SK-N-MC (cell line): ENCODE results near the gene PCSK2.

ENCODE experiments used
- DNase-seq: peaks from one replicate; pipeline ENCODE4 v3.0.0-alpha.2; 2011; ENCODE audit warnings: low read depth, low spot score
- H3K27ac ChIP-seq: fragments of 200-600 bp; sonication (generic); 2 replicates; pipeline ENCODE4 v1.5.1; 2016; ENCODE audit warnings: mixed run types
- H3K36me3 ChIP-seq: fragments of 200-600 bp; sonication (generic); 2 replicates; pipeline ENCODE4 v1.6.1; 2017; ENCODE audit warnings: antibody characterized with exemption, low read length, mixed read lengths; ENCODE audit not compliant: insufficient read depth
- H3K4me3 ChIP-seq: fragments of 200-600 bp; sonication (generic); 2 replicates; pipeline ENCODE4 v1.5.1; 2016
- H3K9ac ChIP-seq: fragments of 200-600 bp; sonication (generic); 2 replicates; pipeline ENCODE4 v1.8.0; 2017; ENCODE audit warnings: mixed run types, mixed read lengths; ENCODE audit not compliant: insufficient read length
- H3K9me3 ChIP-seq: fragments of 200-600 bp; sonication (generic); 2 replicates; pipeline ENCODE4 v1.6.1; 2017; ENCODE audit warnings: low read depth, mild to moderate bottlenecking, antibody characterized with exemption, low read length, moderate library complexity, mixed read lengths
- EZH2 ChIP-seq: fragments of 200-600 bp; sonication (generic); IDR thresholded peaks from one replicate; pipeline ENCODE4 v1.6.1; 2017; ENCODE audit warnings: antibody characterized with exemption
- FOXP2 ChIP-seq: optimal IDR thresholded peaks from 2 replicates; pipeline ENCODE3; 2011; ENCODE audit warnings: mild to moderate bottlenecking, moderate library complexity; ENCODE audit not compliant: insufficient read depth; ENCODE audit errors: extremely low read length, control extremely low read depth
- POLR2AphosphoS5 ChIP-seq: IDR thresholded peaks from 2 replicates; pipeline ENCODE4 v1.6.1; 2012; ENCODE audit warnings: mild to moderate bottlenecking, low read depth, low read length, borderline replicate concordance

Gene PCSK2

GRCh38 chr20:17468073-17468840, 241.4 kb downstream of the PCSK2 start:
- TF ChIP-seq EZH2, result no peak
- no peak for TF ChIP-seq FOXP2
- H3K27ac ChIP-seq, result no peak overlapping the region
- DNase-seq, result no peak
- H3K9ac ChIP-seq, result no peak overlapping the region
- H3K36me3 ChIP-seq, result no peaks in the 10 kb centered on the region
- H3K4me3 ChIP-seq, result no peak overlapping the region
- no peaks in the 10 kb centered on the region for H3K9me3 ChIP-seq

GRCh38 chr20:17469246-17470030, 242.6 kb downstream of the PCSK2 start:
- H3K9ac ChIP-seq, result no peak overlapping the region
- no peaks in the 10 kb centered on the region for H3K36me3 ChIP-seq
- no peak overlapping the region for H3K27ac ChIP-seq
- H3K9me3 ChIP-seq, result no peaks in the 10 kb centered on the region
- DNase-seq, result no peak
- no peak overlapping the region for H3K4me3 ChIP-seq
- no peak for TF ChIP-seq EZH2
- TF ChIP-seq POLR2AphosphoS5, result no peak
- TF ChIP-seq FOXP2, result no peak

GRCh38 chr20:17470521-17470920, 243.7 kb downstream of the PCSK2 start:
- TF ChIP-seq EZH2 (no peak), POLR2AphosphoS5 (no peak), FOXP2 (no peak)
- no peak overlapping the region for H3K27ac ChIP-seq
- no peak overlapping the region for H3K9ac ChIP-seq
- no peaks in the 10 kb centered on the region for H3K36me3 ChIP-seq
- H3K4me3 ChIP-seq, result no peak overlapping the region
- no peaks in the 10 kb centered on the region for H3K9me3 ChIP-seq
- no peak for DNase-seq

GRCh38 chr20:17470973-17471372, 244.1 kb downstream of the PCSK2 start:
- Histone ChIP-seq H3K4me3 (no peak overlapping the region), H3K9me3 (no peaks in the 10 kb centered on the region), H3K9ac (no peak overlapping the region), H3K36me3 (no peaks in the 10 kb centered on the region), H3K27ac (no peak overlapping the region)
- DNase-seq, result no peak
- no peak for TF ChIP-seq FOXP2
- TF ChIP-seq EZH2, result no peak
- TF ChIP-seq POLR2AphosphoS5, result no peak

GRCh38 chr20:17471606-17472187, 244.9 kb downstream of the PCSK2 start:
- TF ChIP-seq EZH2 (no peak), POLR2AphosphoS5 (no peak), FOXP2 (no peak)
- no peaks in the 10 kb centered on the region for H3K36me3 ChIP-seq
- no peaks in the 10 kb centered on the region for H3K9me3 ChIP-seq
- H3K27ac ChIP-seq, result no peak overlapping the region
- H3K9ac ChIP-seq, result no peak overlapping the region
- no peak overlapping the region for H3K4me3 ChIP-seq
- DNase-seq, result no peak

- no peak for DNase-seq
- no peak overlapping the region for H3K27ac ChIP-seq
- no peak overlapping the region for H3K4me3 ChIP-seq
- H3K9me3 ChIP-seq, result no peaks in the 10 kb centered on the region
- TF ChIP-seq POLR2AphosphoS5 (no peak), EZH2 (no peak), FOXP2 (no peak)
- H3K36me3 ChIP-seq, result no peaks in the 10 kb centered on the region
- no peak overlapping the region for H3K9ac ChIP-seq
These were observed 246.8 kb downstream of the PCSK2 start for GRCh38 chr20:17473659-17474058.

GRCh38 chr20:17479063-17479657, 252.3 kb downstream of the PCSK2 start:
- Histone ChIP-seq H3K9ac (no peak overlapping the region), H3K4me3 (no peak overlapping the region), H3K27ac (no peak overlapping the region), H3K9me3 (no peaks in the 10 kb centered on the region), H3K36me3 (no peaks in the 10 kb centered on the region)
- no peak for DNase-seq
- TF ChIP-seq POLR2AphosphoS5 (no peak), FOXP2 (no peak), EZH2 (no peak)

- H3K4me3 ChIP-seq, result no peak overlapping the region
- TF ChIP-seq FOXP2, result no peak
- TF ChIP-seq POLR2AphosphoS5, result no peak
- TF ChIP-seq EZH2, result no peak
- H3K27ac ChIP-seq, result no peak overlapping the region
- H3K9me3 ChIP-seq, result no peaks in the 10 kb centered on the region
- no peak for DNase-seq
- H3K36me3 ChIP-seq, result no peaks in the 10 kb centered on the region
- H3K9ac ChIP-seq, result no peak overlapping the region
These were observed 253.9 kb downstream of the PCSK2 start for GRCh38 chr20:17480696-17481095.
